ENCODE data around the gene CNOT11. TPM values are rescaled to one million over a fixed set of nuclear protein-coding genes. Genes with fewer than 3 reads are reported as not detected.

Gene CNOT11
- total and polyA plus RNA-seq, 2 of the 13 experiments (the other 11 are each of a cell fraction or from before 2014, with no cell fraction given) = 114 to 209 TPM

GRCh38 chr2:101287303-101287702, 34.6 kb downstream of the CNOT11 start (continued):
- TF ChIP-seq PAXIP1 (CRISPR knock-in tag; conservative IDR thresholded peaks at IDR 0.05) (peak; percentile 68), AKAP8 (CRISPR knock-in tag; IDR thresholded peaks at IDR 0.05) (no peak), ZNF124 (CRISPR knock-in tag; IDR thresholded peaks at IDR 0.05) (no peak), SRSF1 (optimal IDR thresholded peaks at IDR 0.05; ENCODE audit: low read depth, low read length) (no peak), HNRNPH1 (optimal IDR thresholded peaks at IDR 0.05; ENCODE audit: low read depth, low read length) (no peak), HNF4G (IDR thresholded peaks at IDR 0.05; ENCODE audit: borderline replicate concordance, low read depth, low read length) (peak; percentile 56; the same call in 1 of the 2 replicates), HNF4G (CRISPR knock-in tag; IDR thresholded peaks at IDR 0.05; ENCODE audit: borderline replicate concordance, low read depth) (no peak), ERF (CRISPR knock-in tag; IDR thresholded peaks at IDR 0.05) (no peak; the same call in 1 of the 2 replicates), BRCA1 (CRISPR knock-in tag; IDR thresholded peaks at IDR 0.05) (0 out of 2 replicates have a peak, but pooled peaks have one; percentile 26), ZBTB43 (CRISPR knock-in tag; conservative IDR thresholded peaks at IDR 0.05) (no peak), DMAP1 (CRISPR knock-in tag; IDR thresholded peaks at IDR 0.05) (no peak), DR1 (CRISPR knock-in tag; IDR thresholded peaks at IDR 0.05) (no peak), MED1 (CRISPR knock-in tag; IDR thresholded peaks at IDR 0.05) (0 out of 2 replicates have a peak, but pooled peaks have one; percentile 13), RAD21 (CRISPR knock-in tag; IDR thresholded peaks at IDR 0.05) (no peak), ZNF780A (CRISPR knock-in tag; IDR thresholded peaks at IDR 0.05) (no peak)
- TF ChIP-seq, protein P1, sequence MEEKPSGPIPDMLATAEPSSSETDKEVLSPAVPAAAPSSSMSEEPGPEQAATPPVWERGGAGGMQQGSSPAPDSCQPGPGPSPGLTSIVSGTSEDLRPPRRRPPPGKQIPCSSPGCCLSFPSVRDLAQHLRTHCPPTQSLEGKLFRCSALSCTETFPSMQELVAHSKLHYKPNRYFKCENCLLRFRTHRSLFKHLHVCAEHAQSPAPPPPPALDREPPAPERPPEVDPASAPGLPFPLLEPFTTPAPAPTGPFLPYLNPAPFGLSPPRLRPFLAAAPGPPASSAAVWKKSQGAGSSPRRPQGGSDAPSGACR (CRISPR knock-in tag; IDR thresholded peaks at IDR 0.05) = no peak; the same call in 1 of the 2 replicates
- TF ChIP-seq, protein P2, sequence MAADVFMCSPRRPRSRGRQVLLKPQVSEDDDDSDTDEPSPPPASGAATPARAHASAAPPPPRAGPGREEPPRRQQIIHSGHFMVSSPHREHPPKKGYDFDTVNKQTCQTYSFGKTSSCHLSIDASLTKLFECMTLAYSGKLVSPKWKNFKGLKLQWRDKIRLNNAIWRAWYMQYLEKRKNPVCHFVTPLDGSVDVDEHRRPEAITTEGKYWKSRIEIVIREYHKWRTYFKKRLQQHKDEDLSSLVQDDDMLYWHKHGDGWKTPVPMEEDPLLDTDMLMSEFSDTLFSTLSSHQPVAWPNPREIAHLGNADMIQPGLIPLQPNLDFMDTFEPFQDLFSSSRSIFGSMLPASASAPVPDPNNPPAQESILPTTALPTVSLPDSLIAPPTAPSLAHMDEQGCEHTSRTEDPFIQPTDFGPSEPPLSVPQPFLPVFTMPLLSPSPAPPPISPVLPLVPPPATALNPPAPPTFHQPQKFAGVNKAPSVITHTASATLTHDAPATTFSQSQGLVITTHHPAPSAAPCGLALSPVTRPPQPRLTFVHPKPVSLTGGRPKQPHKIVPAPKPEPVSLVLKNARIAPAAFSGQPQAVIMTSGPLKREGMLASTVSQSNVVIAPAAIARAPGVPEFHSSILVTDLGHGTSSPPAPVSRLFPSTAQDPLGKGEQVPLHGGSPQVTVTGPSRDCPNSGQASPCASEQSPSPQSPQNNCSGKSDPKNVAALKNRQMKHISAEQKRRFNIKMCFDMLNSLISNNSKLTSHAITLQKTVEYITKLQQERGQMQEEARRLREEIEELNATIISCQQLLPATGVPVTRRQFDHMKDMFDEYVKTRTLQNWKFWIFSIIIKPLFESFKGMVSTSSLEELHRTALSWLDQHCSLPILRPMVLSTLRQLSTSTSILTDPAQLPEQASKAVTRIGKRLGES (CRISPR knock-in tag; IDR thresholded peaks at IDR 0.05; ENCODE audit: borderline replicate concordance) = no peak

Data from HepG2 (cell line).